ENCODE results near the gene WIPF1. TPM values are rescaled to one million over a fixed set of nuclear protein-coding genes. Genes with fewer than 3 reads are reported as not detected.

WIPF1 gene
- total RNA-seq, 1 experiment from 2014 or later: 5.4 TPM

- DNase-seq (ENCODE audit: low read depth): no peak
These were observed 23.7 kb upstream of the WIPF1 start for GRCh38 chr2:174621323-174621722.

- DNase-seq (ENCODE audit: low read depth): no peak
These were observed 20.6 kb upstream of the WIPF1 start for GRCh38 chr2:174618179-174618578.

DNA sequence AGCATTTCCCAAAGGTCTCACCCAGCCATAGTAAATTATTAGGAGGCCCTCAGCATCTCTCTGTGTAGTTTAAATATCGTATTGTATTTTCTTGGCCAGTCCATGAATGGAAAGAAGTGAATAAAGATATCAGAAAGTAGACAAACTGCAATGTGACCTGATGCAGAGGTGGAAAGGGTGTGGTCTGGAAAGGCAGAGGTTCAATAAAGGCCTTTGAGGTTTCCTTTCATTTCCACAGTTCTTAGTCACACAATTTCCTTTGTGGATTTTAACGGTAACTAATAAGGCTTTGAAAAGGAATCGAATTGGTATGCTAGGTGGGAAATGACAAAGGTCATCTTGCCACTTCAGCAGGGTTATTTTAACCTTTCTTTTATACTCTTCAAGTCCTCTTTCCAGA lies 20.1 kb upstream of the WIPF1 start:
- DNase-seq (ENCODE audit: low read depth): no peak

DNA sequence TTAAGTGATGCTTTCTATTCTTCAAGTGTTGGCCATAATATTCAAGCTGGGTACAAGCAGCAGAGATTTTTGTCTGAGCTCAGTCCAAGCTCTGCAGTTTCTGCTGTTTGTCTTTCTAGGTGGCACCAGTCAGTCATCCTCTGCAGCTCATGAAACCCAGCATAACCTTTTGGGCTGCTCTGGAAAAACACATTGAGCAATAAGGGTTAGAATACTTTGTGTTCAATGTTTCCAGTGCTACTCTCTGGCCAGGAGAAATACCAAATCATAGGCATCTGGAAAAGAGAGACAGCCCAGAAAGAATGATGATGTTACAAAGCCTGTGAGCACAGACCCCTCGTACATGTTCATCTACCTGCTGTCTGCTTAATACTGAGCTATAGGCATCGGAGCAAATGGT lies 19.5 kb upstream of the WIPF1 start:
- no peak for DNase-seq (ENCODE audit: low read depth)

- peak; percentile 74 for DNase-seq (ENCODE audit: low read depth)
These were observed 18.4 kb upstream of the WIPF1 start for GRCh38 chr2:174615871-174616436.

DNA sequence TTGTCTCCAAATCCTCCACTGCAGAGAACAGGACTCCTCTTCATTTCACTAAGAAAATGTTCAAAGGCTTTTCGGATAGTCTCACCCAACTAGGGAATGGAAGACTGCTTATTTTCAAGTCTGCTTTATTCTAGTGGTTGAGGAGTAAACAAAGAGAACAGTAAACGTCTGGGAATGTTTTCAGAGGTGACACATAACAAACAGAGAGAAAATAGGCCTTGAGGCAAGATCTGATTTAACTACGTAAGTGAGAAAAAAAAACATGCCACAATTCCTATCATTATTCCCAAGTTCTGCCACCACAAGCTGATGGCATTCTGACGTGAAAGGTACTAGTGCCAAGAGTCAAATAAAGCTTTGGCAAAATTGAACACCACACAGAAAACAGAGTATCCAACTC lies 16.7 kb upstream of the WIPF1 start:
- DNase-seq (ENCODE audit: low read depth): peak; percentile 48

DNA sequence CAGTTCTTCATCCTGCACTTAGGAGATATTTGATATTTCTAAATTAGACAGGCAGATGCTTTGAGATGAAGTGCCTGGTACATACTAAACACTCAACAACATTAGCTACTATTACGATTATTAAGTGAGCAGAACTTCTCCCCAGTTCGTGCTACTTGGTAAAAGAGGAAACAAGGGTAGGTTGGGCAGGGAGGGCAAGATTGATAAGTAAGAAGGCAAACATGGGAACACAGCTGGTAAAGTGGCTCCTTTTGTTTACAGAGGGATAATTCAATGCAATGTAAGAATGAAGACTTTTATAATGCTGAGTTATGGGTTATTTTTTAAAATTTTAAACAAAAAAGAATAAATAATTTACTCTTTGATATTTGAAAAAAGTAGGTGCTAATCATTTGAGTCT lies 15.9 kb upstream of the WIPF1 start:
- DNase-seq (ENCODE audit: low read depth): no peak

DNA sequence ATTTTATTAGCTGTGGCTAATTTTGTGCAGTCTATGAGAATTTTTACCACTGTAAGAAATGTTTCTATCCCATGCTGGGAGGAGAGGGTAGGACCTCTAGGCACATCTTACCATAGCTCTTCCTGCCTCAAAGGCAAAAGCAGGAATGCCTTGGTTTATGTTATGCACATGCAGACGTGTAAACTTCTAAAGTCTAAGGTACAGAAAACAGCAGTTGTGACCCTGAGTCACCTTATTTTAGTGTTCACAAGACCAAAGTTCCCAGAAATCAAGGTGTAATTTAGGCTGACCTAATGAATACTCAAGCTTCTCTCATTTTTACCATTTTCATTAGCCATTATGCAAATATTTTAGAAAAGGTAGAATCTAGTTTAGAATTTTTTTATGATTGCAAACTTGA lies 15.4 kb upstream of the WIPF1 start:
- no peak for DNase-seq (ENCODE audit: low read depth)

GRCh38 chr2:174611854-174612253 lies 14.2 kb upstream of the WIPF1 start:
- no peak for DNase-seq (ENCODE audit: low read depth)

DNA sequence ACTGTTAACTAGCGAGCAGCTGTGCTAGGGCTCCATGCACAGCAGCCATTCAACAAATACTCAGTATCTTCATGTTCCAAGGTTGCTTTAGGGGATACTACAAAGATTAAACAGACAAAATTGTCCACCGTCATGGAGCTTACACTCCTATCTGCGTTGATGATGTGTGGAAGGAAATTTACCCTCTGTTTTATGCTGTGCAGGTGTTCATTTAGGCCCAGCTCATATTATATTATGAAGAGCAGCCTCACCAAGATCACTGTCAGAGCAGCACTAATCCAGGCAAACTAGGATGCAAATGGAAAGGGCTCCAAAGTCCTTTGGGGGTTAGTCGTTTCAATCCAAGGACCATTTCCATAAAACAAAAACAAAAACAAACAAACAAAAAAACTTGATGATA lies 13.4 kb upstream of the WIPF1 start:
- DNase-seq (ENCODE audit: low read depth): no peak

DNA sequence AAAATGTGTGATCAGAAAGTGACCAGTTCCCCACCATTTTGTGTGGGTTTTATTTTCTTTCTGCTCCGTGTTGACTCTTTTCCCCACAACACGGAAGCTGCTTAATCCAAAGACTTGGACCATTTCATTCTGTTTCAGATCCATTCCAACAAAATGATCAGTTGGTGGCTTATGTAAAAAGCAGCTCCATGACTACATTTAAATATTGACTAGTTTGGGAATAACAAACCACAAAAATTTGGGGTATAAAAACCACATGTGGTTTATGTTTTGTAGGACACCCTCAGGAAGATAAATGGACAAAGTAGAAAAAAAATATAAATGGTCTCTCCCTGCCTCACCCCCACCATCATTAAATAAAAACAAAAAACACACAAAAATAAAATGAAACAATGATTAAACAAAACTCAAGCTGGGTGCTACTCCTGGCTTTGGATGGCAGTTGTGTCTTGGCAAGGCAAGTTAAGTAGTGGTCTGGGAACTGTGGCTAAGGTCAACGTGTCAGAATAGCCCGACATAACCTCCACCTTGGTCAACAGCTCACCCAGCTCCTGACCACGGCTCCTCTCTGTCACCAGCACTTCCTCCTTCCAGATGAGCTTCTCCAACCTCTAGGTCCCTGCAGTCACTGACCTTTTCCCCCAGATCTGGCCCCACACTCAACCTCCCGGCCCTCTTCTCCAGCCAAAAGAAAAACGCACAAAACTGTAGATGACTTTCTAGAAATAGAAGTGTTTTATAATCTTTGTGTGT lies 12.8 kb upstream of the WIPF1 start:
- no peak for DNase-seq (ENCODE audit: low read depth)

DNA sequence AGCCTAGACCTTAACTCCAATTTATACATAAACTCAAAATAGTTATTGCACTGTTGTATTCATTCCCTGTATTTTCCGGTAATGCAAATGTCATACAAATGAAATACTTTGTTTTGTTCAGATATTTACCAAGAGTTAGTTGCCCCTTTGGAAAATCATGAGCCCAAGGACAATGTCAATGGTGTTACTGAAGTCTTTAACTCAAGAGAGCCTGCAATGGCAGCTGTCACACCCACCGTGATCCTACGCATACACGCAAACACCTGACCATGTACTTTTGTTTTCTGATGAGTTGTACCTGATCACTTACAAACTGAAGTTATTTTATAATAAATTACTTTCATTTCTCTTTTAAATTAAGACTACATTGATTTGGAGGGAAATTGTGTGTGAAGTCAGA lies 11.7 kb upstream of the WIPF1 start:
- no peak for DNase-seq (ENCODE audit: low read depth)

- DNase-seq (ENCODE audit: low read depth): no peak
These were observed 11.2 kb upstream of the WIPF1 start for GRCh38 chr2:174608866-174609214.

DNA sequence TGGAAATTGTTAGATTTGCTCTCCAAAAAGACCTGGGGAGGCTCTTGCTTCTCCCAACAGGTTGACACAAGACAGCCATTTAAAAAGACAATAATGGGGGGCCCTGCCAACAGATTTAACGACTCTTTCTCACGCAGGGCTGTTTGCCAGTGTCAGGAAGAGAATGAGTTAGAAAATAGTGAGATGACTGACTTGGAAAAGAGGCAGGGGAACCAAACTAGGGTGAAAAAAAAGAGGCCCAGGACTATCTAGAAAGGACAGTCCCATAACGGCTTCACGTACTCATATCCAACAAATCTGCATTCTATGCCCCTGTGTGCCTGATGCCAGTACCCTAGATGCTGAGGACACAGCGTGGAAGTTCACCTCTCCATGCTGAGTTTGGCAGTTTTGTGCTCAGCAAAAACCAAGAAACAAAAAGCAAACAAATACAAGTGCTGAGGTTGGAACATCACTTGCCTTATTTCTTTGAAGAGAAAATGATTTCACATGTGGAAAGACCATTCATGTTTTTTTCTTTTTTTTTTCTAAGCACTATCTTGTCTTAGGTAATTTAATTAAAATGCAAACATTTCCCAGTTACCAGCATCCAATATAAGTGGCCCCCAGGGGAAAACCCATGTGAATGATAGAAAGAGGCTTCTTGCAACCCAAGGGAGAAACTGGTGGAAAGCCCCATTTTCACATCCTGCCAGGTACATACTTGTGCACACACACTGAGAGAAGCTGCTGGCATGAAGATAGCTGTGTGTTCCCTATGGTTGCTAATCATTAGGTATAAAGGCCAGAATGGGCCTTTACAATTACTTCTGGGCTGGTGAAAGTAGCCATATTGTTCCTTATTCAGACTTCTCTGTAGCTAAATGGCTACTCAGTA lies 10.6 kb upstream of the WIPF1 start:
- DNase-seq (ENCODE audit: low read depth): no peak

GRCh38 chr2:174607584-174607983 lies 10.0 kb upstream of the WIPF1 start:
- DNase-seq (ENCODE audit: low read depth): no peak

DNA sequence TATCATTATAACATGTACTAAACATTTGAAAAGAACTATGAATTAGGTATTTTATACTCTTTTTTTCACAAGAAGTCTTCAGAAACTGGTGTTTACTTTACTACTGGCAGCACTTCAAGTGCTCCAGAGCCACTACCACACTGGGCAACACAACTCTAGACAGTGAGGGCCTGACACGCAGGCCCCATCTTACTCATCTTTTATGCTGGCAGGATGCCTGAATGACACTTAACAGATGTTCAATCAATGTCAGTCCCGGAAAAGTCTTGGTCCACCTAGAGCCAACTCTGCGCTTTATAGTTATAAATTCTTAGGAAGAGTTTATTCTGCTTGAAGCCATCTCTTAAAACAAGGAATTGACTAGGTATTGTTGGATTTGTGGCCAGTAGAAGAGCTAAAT lies 8.7 kb upstream of the WIPF1 start:
- DNase-seq (ENCODE audit: low read depth): peak; percentile 79

GRCh38 chr2:174605687-174606086 lies 8.1 kb upstream of the WIPF1 start:
- no peak for DNase-seq (ENCODE audit: low read depth)

- DNase-seq (ENCODE audit: low read depth): peak; percentile 50
These were observed 5.7 kb upstream of the WIPF1 start for GRCh38 chr2:174603280-174603679.

DNA sequence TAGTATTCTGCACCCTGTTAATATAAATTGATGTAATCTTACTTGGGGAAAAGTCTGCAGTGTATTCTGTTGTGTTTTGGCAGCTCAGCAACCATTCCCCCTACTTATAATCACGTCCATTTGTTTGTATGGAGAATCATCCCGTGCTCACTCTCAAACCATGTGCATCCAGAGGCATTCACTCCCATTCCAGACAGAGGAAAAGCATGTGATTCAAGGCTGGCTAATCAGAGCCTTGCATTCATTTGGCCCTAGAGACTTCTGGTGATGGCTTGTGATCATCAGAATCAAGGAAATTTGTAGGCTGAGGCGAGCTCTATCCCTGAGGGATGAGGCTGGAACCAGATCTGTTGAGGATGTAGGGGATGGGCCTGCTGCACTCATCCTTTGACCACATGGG lies 5.1 kb upstream of the WIPF1 start:
- DNase-seq (ENCODE audit: low read depth): no peak

- no peak for DNase-seq (ENCODE audit: low read depth)
These were observed 2.7 kb upstream of the WIPF1 start for GRCh38 chr2:174600349-174600748.

GRCh38 chr2:174599310-174599921 lies 1.8 kb upstream of the WIPF1 start:
- DNase-seq (ENCODE audit: low read depth): no peak

- no peak for DNase-seq (ENCODE audit: low read depth)
These were observed 627 bp downstream of the WIPF1 start for GRCh38 chr2:174597009-174597344.
